Measurements from ENCODE around the gene HOGA1. TPM values are rescaled to one million over a fixed set of nuclear protein-coding genes. Genes with fewer than 3 reads are reported as not detected.

Gene HOGA1
- total and polyA plus RNA-seq, 2 donors (not counting 3 experiments of a cell fraction or from before 2014, with no cell fraction given) = 0.44 to 0.91 TPM

DNA sequence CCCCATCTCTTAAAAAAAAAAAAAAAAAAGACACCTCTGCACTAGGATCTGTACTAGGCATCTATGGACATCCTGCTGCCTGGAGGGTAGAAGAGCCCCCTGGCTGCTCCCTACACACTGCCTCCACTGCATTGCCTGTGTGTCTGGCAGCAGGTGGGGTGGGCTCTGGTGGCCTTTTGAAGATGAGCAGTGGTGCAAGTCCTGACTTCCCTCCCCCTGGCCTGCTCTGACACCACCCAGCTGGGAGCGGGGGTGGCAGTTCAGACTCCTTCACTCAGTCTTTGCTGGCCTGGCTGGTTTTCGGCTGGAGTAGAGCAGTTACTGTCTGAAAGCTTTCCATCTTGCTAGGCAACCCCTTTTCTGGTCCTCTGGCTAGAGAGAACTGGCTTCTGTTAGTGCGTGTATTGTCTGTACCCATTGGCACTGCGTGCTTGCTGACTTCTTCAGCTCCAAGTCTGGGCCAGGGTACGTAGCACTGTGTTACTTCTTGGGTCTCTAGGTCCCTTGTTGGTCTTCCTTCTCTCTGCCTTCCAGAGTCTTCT lies 23.0 kb downstream of the HOGA1 start:
- Histone ChIP-seq H2AFZ (ENCODE audit: low read depth, low read length) (no peak overlapping the region), H3K4me3 (replicated peaks in 1 of 3; ENCODE audit: insufficient read depth in 1 of 3, low read depth in 1 of 3, low read length in 3 of 3) (no peak overlapping the region), H3K9ac (replicated peaks; ENCODE audit: extremely low read depth, insufficient read depth, low read length) (no peak overlapping the region), H3K27ac (ENCODE audit: insufficient read depth, low read depth, low read length) (no peak overlapping the region), H3K27me3 (ENCODE audit: control insufficient read depth in 2 of 2, insufficient read depth in 2 of 2, low read length in 2 of 2) (no peaks in the 10 kb centered on the region), H4K20me1 (replicated peaks; ENCODE audit: control insufficient read depth, extremely low read depth, insufficient read depth, low read length) (no peaks in the 10 kb centered on the region), H3K36me3 (ENCODE audit: control insufficient read depth in 2 of 2, extremely low read depth in 1 of 2, insufficient read depth in 2 of 2, low read length in 2 of 2) (no peaks in the 10 kb centered on the region), H3K9me3 (replicated peaks; ENCODE audit: control insufficient read depth, insufficient read depth, low read length) (no peaks in the 10 kb centered on the region), H3K9me1 (replicated peaks; ENCODE audit: control insufficient read depth, extremely low read depth, insufficient read depth, low read length) (no peaks in the 10 kb centered on the region), H3K79me2 (ENCODE audit: control insufficient read depth, insufficient read depth, low read length) (no peaks in the 10 kb centered on the region), H3K4me1 (ENCODE audit: control insufficient read depth, extremely low read depth, insufficient read depth, low read length) (no peaks in the 10 kb centered on the region), H3K4me2 (ENCODE audit: insufficient read depth, low read length) (no peak overlapping the region)
- ChIA-PET POLR2A (no interaction called here), CTCF (interaction anchor here (2.2 kb wide), 1 partner anchor 35 kb away, joined by 14 read pairs; the partner anchor contains the start of gene ANKRD2)
- FAIRE-seq = no peak
- no peak for DNase-seq (ENCODE audit: low read depth, low spot score)
- dilution Hi-C loops (cut with MboI; ENCODE audit: extremely low pct_ligation_motif_present, low sequenced_read_pairs) = no loop called here
- TF ChIP-seq JUN (IDR thresholded peaks at IDR 0.05; ENCODE audit: borderline replicate concordance, insufficient read depth, insufficient read length, low read depth) = no peak
- no peak for TF ChIP-seq GATA2 (IDR thresholded peaks at IDR 0.05; ENCODE audit: insufficient read depth, insufficient read length, low read depth, low read length)
- no peak for TF ChIP-seq FOS (IDR thresholded peaks at IDR 0.05; ENCODE audit: borderline replicate concordance, insufficient read depth, low read length)
- no peak for TF ChIP-seq MYC (IDR thresholded peaks at IDR 0.05; ENCODE audit: low read depth, low read length)
- TF ChIP-seq POLR2AphosphoS5 (IDR thresholded peaks at IDR 0.05; ENCODE audit: insufficient read depth, low read depth, low read length) = no peak
- TF ChIP-seq, protein P1, sequence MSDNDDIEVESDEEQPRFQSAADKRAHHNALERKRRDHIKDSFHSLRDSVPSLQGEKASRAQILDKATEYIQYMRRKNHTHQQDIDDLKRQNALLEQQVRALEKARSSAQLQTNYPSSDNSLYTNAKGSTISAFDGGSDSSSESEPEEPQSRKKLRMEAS (IDR thresholded peaks at IDR 0.05; ENCODE audit: insufficient read depth, insufficient read length) = no peak
- no peak for TF ChIP-seq POLR2A (IDR thresholded peaks at IDR 0.05; ENCODE audit: low read depth, low read length)
- TF ChIP-seq, protein P2, sequence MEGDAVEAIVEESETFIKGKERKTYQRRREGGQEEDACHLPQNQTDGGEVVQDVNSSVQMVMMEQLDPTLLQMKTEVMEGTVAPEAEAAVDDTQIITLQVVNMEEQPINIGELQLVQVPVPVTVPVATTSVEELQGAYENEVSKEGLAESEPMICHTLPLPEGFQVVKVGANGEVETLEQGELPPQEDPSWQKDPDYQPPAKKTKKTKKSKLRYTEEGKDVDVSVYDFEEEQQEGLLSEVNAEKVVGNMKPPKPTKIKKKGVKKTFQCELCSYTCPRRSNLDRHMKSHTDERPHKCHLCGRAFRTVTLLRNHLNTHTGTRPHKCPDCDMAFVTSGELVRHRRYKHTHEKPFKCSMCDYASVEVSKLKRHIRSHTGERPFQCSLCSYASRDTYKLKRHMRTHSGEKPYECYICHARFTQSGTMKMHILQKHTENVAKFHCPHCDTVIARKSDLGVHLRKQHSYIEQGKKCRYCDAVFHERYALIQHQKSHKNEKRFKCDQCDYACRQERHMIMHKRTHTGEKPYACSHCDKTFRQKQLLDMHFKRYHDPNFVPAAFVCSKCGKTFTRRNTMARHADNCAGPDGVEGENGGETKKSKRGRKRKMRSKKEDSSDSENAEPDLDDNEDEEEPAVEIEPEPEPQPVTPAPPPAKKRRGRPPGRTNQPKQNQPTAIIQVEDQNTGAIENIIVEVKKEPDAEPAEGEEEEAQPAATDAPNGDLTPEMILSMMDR (IDR thresholded peaks at IDR 0.05; ENCODE audit: extremely low read depth in 1 of 2, insufficient read depth in 1 of 2, low read depth in 1 of 2, low read length in 2 of 2) = no peak
- no peak for TF ChIP-seq EZH2 (IDR thresholded peaks at IDR 0.05; ENCODE audit: borderline replicate concordance, low read depth, low read length, severe bottlenecking)
- intact Hi-C loops (cut with micrococcal nuclease) = no loop called here
- BruUV-seq (replicated peaks) = no TSS peak
